ENCODE measurements around the gene HLA-DMB. TPM values are rescaled to one million over a fixed set of nuclear protein-coding genes. Genes with fewer than 3 reads are reported as not detected.

HLA-DMB gene
- total and polyA plus RNA-seq, 10 of the 15 experiments (the other 5 are each of a cell fraction or from before 2014, with no cell fraction given): 114 to 173 (median 150) TPM

GRCh38 chr6:32970413-32971241 is 29.8 kb upstream of the HLA-DMB start (continued):
- TF ChIP-seq E2F4 (IDR thresholded peaks at IDR 0.05; ENCODE audit: low read depth, low read length) (no peak), DPF2 (IDR thresholded peaks at IDR 0.05) (peak; percentile 52; the same call in 1 of the 2 replicates), KLF5 (IDR thresholded peaks at IDR 0.05; ENCODE audit: partially characterized antibody) (no peak), SMC3 (IDR thresholded peaks at IDR 0.05; ENCODE audit: borderline replicate concordance, low read length) (no peak), CUX1 (IDR thresholded peaks at IDR 0.05; ENCODE audit: insufficient replicate concordance, low read depth, low read length) (peak; percentile 42), SIN3A (IDR thresholded peaks at IDR 0.05; ENCODE audit: low read depth, low read length) (no peak), CHD2 (IDR thresholded peaks at IDR 0.05; ENCODE audit: borderline replicate concordance, low read depth, low read length) (peak; percentile 87), ZNF622 (IDR thresholded peaks at IDR 0.05) (no peak), PML (IDR thresholded peaks at IDR 0.05; ENCODE audit: low read length) (no peak), TCF7 (IDR thresholded peaks at IDR 0.05; ENCODE audit: borderline replicate concordance) (no peak), ZBTB11 (CRISPR knock-in tag; IDR thresholded peaks at IDR 0.05) (no peak), ZSCAN29 (IDR thresholded peaks at IDR 0.05) (no peak), GABPA (IDR thresholded peaks at IDR 0.05; ENCODE audit: low read depth) (no peak), ASH2L (IDR thresholded peaks at IDR 0.05; ENCODE audit: borderline replicate concordance, low read depth) (no peak), CBX3 (IDR thresholded peaks at IDR 0.05; ENCODE audit: borderline replicate concordance, low read depth) (no peak), BHLHE40 (IDR thresholded peaks at IDR 0.05; ENCODE audit: borderline replicate concordance in 1 of 2, low read depth in 2 of 2, low read length in 1 of 2) (peak in 1 of 2 experiments; percentile 44; a peak in 2 of 4 replicates)
- TF ChIP-seq, protein P1, sequence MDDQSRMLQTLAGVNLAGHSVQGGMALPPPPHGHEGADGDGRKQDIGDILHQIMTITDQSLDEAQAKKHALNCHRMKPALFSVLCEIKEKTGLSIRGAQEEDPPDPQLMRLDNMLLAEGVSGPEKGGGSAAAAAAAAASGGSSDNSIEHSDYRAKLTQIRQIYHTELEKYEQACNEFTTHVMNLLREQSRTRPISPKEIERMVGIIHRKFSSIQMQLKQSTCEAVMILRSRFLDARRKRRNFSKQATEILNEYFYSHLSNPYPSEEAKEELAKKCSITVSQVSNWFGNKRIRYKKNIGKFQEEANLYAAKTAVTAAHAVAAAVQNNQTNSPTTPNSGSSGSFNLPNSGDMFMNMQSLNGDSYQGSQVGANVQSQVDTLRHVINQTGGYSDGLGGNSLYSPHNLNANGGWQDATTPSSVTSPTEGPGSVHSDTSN (IDR thresholded peaks at IDR 0.05; ENCODE audit: insufficient replicate concordance, low read depth, low read length): no peak
- TF ChIP-seq, protein P2, sequence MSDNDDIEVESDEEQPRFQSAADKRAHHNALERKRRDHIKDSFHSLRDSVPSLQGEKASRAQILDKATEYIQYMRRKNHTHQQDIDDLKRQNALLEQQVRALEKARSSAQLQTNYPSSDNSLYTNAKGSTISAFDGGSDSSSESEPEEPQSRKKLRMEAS (IDR thresholded peaks at IDR 0.05; ENCODE audit: low read depth, low read length): no peak

All from GM12878 (cell line).